GM21423 (cell line): Measurements from ENCODE around the gene RTN4RL1.

ENCODE experiments used
- ATAC-seq: cut with Tn5 transposase; IDR thresholded peaks from one replicate; pipeline ENCODE4 v1.9.1; 2021; ENCODE audit warnings: mild to moderate bottlenecking, moderate library complexity; ENCODE audit not compliant: unreplicated experiment

Gene RTN4RL1

DNA sequence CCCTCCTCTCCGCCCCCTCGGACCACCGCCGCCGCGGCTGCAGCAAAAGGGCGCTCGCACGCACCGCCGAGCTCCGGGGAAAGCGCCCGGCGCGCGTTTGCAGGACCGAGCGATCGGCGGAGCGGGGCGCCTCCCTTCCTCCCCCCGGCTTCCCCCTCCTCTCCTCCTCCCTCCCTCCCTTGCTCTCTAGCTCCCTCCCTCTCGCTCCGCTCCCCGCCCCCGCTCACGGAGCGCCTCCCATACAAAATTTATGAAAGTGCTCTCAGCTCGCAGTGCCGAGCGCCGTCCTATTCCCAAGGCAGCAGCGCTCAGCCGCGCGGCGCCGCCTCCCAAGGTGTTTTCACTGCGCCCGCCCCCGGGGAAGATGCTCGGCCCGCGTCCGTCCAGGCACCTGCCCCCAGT lies at the start of gene RTN4RL1:
RTN4RL1 (minus strand) TSS at position 115 of the 402 bp plus-strand sequence. CDS start 469 bp downstream, outside the sequence.
- ATAC-seq = no peak

- no peak for ATAC-seq
Measured at GRCh38 chr17:2074919-2075318, 49.8 kb upstream of the RTN4RL1 start.

DNA sequence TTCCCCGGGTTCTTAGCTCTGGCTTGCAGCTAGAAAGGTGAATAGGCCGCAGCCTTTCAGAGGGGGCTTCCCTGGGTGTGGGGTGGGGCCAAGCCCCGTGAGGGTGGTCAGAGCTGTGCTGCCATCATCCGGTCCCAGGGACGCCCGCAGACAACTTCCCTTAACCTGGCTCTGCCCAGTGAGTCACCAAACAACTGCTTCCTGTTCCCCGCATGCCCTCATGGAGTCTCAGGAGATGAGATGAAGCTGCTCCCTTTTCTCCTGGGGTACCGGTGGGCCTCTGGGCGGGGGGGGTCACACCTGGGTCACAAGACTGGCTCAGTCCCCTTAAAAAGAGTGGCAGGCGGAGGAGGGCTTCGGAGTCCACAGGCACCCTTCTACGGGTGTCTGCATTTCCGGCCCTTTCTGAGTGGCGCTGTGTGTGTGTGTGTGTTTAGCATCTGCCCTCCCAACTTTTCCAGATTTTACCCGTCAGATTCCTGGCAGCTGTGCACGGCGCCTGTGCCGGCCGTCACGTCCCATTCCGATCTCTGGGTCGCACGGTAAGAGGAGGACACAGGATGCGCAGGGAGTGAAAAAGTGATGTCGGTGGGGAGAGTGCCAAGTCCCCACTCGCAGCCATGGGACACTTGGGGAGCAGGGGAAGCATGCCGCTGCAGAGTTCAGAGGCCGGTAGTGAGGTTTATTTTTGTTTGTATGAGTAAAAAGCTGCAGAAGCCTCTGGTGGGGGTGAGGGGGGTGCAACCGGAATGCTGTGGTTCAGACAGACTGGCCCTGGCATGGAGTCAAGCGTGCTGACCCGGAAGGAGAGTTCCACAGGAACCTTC lies 46.5 kb upstream of the RTN4RL1 start:
- ATAC-seq = no peak

- no peak for ATAC-seq
Measured at GRCh38 chr17:2071024-2071385, 45.9 kb upstream of the RTN4RL1 start.

DNA sequence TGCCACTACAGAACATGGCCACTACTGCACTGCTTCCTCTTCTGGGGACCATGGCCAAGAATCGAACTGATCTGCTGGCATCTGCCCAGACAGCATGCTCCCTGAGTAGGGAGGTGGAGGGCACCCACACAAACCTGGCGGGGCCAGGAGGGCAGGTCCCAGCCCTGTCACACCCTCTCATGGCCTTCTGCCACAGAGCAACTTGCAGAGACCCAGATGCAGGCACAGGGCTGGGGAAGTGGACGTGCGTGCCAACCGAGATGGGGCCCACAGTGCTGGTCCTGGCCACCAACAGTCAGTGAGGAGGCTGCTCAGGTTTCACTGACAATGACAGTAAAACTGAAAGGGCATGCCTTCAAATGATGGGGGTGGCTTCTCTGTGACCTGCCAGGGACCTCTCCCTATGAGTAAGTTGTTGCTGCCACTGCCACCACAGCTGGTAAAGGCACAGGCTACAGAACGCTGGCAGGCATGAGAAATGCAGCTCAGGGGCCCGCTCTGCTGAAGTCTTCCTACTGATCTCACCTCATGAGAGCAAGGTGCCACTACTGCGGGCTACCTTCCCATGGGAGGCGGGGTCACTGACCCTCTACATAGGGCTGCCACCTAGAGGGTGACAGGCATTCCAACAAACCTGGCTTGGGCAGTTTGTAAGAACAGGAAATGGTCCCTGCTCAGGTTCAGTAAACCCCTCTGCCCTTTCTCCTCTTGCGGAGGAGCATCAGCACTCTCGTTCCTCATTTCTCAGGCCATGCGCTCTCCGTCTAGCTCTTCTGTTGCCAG lies 45.3 kb upstream of the RTN4RL1 start:
- peak; percentile 78 for ATAC-seq

DNA sequence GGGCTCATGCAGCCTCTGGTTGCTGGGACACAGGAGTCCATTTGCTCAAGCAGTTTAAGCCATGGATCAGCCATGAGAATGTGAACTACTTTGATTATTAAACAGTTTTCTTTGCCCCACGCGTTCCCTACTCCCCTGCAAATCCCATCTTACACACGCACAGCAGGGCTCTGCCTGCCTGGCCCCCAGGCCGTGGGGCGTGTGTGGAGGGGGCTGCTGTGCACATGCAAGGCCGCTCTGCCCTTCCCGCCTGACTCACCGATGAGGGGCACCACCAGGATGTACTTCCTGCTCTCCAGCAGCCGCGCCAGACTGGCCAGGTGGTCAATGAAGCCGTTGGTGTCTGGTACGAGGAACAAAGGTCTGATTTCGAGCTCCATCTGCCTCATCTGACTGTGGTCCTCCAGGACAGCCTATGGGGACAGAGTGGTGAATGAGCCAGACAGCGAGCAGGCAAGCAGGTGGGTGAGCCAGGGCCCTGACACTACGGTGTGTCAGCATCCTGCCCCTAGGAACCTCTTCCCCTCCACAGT lies 43.5 kb upstream of the RTN4RL1 start:
- ATAC-seq = no peak

DNA sequence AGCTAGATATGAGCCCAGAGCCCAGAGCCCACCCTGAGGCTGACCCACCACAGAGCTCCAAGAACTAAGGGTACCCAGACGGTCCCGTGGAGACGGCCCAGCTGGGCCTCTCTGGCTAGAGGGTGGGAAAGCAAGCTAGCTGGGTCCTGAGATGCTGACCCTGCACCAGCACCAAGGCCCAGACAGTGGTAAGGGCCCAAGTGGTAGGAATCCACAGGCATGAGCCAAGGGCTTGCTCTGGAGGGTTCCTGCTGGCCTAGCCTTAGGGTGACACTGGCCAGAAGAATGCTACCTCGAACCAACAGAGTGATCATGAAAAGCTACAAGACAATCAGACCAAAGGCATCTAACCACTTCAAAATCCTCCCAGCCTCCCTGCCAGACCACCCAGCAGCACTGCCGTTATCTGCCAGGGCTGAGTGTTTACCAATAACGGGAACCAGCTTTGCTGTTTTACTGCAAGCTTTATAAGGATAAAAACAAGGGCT lies 42.9 kb upstream of the RTN4RL1 start:
- no peak for ATAC-seq

GRCh38 chr17:2067608-2068024 lies 42.5 kb upstream of the RTN4RL1 start:
- ATAC-seq = no peak

DNA sequence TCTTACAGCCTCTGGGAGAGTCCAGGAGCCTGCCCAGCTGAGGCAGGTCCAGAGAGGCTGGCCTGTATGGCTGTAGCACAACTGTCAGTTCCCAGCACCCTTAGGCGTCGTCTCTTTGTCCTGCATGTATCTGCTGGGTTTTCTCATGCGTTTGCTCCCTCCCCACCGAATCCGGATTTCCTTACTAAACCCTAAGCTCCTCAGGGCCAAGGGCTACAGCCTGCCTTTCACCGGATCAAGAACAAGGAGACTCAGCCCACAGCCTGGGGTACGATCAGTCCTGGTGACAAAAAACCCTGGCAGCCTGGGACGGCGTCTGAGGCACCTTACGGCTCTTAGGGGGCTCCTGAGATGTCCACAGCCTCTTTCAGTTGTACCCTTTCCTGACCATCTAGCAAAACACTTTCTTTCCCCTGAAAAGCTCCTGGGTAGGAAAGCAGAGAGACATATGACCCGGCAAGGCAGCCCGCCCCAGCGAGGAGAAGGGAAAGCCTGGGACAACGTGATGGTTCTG lies 42.0 kb upstream of the RTN4RL1 start:
- no peak for ATAC-seq

- no peak for ATAC-seq
Measured at GRCh38 chr17:2065949-2066400, 40.8 kb upstream of the RTN4RL1 start.

GRCh38 chr17:2064980-2065785 lies 40.0 kb upstream of the RTN4RL1 start:
- no peak for ATAC-seq

GRCh38 chr17:2064520-2064971 lies 39.4 kb upstream of the RTN4RL1 start:
- no peak for ATAC-seq

DNA sequence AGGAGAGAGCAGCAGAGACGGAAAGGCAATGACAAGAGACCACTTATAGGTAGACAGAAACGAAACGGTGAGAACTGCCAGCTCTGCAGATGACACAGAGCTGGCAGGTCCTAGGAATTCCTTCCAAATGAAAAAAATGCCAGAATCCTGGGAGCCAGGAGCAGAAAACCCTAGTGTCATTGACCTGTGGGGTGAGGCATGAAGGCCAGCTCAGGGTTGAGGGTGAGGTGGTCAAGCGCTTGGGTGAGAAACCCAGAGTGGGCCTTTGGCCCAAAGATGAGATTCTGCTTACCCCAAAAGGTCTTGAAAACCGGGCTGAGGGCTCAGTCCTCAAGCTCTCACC lies 39.0 kb upstream of the RTN4RL1 start:
- no peak for ATAC-seq

DNA sequence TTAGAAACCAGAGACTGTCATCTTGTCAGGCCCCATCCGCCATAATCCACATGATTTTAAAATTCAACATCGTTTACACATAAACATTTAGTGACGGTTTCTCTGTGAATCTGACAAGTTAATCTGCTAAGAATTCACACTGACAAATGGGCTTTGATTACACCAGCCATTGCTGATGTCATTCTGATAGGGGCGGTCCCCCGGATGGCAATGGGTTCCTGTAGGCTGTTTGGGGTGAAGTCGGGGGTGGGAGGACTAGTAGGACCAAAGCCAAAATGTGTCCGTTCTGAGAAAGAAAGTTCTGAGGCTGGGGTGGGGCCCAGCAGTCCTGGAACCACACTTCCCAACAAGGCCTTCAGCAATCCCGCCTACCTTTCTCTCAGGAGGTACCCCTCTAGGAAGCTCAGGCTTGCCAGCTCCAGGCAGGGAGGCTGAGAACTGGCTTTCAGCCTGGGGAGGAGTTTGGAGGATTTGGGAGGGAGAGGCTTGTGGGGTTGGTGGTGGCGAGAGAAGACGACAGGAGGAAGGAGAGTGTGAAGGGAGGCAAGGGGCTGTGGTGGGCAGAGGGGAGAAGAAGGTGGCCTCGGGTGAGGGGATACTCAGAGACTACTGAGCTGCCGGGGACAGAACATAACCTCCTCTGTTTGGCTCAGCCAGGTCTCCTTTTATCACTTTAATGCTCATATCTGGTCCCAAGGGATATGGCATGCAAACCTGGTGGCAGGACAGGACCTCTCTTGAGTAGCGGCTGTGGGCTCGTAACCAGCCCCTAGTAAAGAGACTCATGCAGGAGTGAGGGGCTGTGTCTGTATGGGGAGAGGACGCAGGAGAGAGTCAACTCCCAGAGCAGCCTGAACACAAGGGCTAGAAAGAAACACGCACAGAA lies 38.4 kb upstream of the RTN4RL1 start:
- ATAC-seq = no peak

GRCh38 chr17:2062571-2063183 lies 37.5 kb upstream of the RTN4RL1 start:
- ATAC-seq = no peak

DNA sequence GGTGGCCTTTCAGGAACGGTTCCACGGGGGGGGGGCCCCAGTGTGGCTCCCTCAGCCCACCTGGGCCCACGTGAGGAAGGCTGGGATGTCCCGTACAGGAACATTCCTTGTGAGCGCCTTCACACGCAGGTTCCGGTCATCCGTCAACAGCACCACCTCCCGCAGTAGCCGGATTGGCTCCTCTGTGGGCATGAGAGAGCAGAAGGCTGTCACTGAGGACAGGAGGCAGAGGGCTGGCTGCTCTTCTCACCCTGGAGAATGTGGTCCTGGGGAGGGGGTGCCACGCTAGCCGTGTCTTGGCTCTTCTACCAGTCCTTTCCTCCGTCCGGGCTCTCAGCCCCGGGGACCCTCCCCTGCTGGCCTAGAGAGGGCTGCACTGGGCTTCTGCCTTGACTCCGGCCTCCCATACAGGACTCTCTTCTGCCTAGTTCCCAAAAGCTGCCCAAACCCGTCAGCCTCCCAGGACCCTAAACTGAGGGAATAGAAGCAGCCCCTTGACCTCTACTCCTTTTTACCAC lies 36.4 kb upstream of the RTN4RL1 start:
- ATAC-seq = no peak

DNA sequence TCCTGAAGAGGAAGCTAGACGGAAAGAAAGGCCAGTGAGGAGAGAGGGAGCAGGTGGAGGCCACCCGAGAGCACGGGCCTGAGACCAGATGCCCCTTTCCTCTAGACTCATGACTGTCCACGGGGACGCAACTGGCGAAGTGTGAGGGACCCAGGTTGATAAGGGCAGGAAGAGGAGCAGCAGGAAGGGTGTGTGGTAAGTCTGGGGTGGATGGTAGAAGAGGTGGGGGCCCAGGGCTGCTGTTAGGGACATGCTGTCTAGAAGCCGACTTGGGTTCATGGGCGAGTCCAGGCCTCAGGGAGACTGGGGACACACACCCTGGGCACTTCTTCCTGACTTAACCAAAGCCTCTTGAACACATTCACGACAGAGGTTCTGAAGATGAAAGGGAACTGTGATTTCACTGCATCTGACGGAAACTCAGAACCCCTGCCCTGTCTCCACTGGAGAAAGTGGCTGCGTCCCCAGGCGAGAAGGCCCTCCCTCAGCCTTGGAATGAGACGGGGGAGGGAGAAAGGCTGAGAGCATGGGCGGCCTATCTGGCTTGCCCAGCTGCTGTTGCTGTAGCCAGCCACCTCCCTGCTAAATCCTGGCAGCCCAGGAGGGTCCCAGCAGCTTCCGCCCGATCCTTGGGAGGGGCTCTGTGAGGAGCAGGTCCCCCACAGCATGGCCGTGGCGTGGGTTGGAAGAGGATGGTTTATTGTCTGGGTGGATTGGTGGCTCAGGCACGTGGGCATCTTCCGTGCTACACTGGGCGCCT lies 35.7 kb upstream of the RTN4RL1 start:
- ATAC-seq = no peak

DNA sequence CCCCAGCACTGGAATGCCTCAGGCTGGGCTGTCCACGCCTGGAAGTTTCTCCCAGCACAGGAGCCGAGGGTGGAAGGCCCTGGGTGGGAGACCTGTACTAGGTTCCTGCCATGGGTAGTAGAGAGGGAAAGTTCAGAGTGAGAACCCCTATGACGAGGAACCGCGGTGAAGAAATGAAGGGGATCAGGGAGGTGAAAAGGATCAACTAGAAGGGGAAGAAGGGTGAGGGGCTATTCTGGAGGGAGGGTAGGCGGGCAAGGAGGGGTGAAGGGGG lies 35.2 kb upstream of the RTN4RL1 start:
- no peak for ATAC-seq
